ENCODE results near the gene TCF20. TPM values are rescaled to one million over a fixed set of nuclear protein-coding genes. Genes with fewer than 3 reads are reported as not detected.
A peak's percentile ranks its signal among the peaks of the same experiment; 100 is the strongest.

TCF20 gene
- total RNA-seq, 4 donors from 2014 or later, result 20.8 to 34.8 (median 23.3) TPM

DNA sequence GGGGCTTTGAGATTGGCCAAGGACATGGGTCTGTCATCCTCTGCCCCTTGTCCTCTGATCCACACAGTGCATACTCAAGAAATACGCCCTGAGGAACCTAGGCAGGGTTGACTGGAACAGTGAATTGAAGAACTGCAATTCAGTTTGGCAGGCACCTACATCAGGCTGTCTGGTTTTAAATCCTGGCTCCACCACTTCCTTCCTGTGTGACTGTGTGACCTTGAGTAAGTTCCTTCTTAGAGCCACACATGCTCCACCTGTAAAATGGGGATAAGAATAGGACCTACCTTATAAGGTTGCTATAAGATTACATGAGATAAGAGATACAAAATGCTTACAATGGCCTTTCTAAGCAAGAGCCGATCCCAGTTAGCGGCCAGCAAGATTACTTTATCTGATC lies 15.8 kb upstream of the TCF20 start:
- DNase-seq (ENCODE audit: low spot score), result no peak
- ATAC-seq (ENCODE audit: low FRiP score), result no peak
- TF ChIP-seq, protein P1, sequence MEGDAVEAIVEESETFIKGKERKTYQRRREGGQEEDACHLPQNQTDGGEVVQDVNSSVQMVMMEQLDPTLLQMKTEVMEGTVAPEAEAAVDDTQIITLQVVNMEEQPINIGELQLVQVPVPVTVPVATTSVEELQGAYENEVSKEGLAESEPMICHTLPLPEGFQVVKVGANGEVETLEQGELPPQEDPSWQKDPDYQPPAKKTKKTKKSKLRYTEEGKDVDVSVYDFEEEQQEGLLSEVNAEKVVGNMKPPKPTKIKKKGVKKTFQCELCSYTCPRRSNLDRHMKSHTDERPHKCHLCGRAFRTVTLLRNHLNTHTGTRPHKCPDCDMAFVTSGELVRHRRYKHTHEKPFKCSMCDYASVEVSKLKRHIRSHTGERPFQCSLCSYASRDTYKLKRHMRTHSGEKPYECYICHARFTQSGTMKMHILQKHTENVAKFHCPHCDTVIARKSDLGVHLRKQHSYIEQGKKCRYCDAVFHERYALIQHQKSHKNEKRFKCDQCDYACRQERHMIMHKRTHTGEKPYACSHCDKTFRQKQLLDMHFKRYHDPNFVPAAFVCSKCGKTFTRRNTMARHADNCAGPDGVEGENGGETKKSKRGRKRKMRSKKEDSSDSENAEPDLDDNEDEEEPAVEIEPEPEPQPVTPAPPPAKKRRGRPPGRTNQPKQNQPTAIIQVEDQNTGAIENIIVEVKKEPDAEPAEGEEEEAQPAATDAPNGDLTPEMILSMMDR (IDR thresholded peaks at IDR 0.05), result no peak

DNA sequence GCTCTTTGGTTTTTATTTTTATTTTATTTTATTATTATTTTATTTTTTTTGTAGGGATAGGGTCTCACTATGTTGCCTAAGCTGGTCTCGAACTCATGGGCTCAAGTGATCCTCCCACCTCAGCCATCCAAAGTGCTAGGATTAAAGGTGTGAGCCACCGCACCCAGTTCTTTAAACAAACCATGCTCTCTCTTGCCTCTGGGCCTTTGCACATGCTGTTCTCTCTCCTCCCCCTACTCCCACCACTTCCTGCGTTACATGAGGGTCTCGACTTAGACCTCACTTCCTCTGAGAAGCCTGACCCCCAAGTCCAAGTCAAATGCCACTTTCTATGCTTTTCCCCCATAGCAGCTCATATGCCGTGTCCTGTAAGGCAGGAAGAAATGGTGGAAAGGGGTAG lies 15.2 kb upstream of the TCF20 start:
- ATAC-seq (ENCODE audit: low FRiP score) (no peak), DNase-seq (ENCODE audit: low spot score) (no peak)
- TF ChIP-seq, protein P1 (IDR thresholded peaks at IDR 0.05), result no peak

DNA sequence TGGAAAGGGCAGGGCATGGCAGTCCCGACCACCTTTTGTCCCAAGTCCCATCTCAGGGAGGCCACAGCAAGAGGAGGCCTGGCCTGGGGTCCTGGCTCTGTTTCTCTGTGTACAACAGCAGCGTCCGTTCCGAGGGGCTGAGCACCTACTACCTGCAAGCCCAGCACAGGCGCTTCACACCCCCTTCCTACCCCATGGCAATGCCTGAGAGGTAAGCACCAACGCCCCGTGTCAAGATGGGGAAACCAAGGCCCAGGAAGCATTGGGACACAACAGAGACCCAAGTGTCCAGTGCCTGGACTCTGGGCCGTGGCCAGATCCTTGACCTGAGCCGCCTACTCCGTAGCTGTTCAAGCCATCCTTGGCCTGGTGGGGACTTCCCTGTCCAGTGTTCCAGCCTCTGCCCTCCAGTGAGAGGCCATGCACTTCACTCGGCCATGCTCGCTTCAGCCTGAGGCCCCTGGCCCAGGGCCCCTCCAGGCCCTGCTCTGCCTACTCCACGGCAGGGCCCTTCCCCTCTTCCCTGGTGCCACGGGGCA lies 14.3 kb upstream of the TCF20 start:
- TF ChIP-seq, protein P1 (IDR thresholded peaks at IDR 0.05), result no peak
- DNase-seq (ENCODE audit: low spot score) (no peak), ATAC-seq (ENCODE audit: low FRiP score) (no peak)

DNA sequence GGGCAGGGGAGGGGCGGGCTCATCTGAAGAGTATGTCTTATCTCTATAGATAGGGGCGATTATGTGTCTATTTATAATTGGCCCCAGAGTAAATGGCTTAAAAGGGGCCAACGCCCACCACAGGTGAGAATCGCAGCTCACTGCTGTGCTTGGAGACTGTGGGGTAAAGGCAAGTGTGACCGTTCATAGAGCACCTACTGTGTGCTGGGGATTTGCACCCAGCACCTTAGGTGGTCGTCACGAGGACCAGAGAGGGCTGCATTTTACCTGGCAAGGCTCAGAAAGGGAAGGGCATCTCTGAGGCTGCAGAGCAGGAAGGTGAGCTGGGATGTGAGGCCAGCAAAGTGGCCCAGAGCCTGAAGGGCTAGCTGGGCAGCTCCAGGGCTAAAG lies 13.7 kb upstream of the TCF20 start:
- ATAC-seq (ENCODE audit: low FRiP score) (no peak), DNase-seq (ENCODE audit: low spot score) (no peak)
- TF ChIP-seq, protein P1 (IDR thresholded peaks at IDR 0.05), result no peak

DNA sequence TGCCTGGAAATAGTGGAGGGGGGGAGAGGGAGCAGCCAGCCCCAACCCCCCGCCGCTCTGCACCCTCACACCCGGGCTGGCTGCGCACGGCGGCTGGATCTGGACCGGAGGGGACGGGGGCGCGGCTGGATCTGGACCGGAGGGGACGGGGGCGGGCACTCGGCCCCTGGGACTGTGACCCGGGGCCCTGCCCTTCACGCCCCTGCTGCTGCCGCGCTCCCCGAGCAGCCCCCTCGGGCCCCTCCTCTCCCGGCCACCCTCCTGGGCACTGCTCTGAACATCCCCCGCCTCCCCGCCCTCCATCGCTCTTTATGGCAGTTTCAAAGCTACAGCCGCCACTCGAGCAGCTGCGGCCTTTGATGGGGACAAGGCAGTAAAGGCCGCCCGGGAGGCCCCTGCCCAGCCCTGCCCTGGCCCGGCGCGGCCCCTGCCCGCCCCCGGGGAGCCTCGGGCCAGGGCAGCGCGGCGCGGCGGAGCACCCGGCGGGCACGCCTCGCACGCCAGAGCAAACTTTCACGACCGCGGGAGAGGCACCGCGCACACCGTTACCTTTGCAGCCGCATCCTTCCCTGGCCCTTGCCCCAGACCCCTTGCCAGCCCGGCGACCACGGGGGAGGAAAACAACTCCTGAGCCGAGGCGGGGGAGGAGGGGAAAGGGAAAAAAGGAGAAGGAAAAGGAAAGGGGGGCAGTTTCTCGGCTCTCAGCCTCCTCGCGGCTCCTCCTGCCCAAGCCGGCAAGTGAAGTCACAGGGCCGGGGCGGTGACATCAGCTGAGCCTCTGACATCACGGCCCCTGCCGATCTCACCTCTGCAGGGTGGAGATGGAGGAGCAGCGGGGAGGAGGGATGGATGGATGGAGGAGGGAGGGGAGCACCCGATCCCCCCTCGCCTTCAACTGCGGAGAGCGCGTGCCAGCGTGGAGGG lies 13.1 kb upstream of the TCF20 start:
- TF ChIP-seq, protein P1 (IDR thresholded peaks at IDR 0.05), result no peak
- ATAC-seq (ENCODE audit: low FRiP score) (peak; percentile 16), DNase-seq (ENCODE audit: low spot score) (no peak)

DNA sequence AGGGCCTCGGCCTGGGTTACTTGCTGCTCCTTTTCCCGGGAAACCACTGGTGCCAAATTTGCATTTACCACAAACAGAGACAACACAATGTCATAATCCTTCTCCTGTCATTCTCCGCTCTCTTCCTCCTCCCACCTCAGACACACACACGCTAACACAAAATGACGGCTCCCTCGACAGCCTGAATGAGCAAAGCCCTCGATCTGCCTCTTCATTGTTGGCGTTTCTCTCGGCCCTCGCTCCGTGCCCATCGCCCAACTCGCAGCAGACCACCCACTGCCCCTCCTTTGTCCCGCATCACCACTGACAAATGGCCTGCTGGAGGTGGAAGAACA lies 12.5 kb upstream of the TCF20 start:
- TF ChIP-seq, protein P1 (IDR thresholded peaks at IDR 0.05), result no peak
- DNase-seq (ENCODE audit: low spot score) (no peak), ATAC-seq (ENCODE audit: low FRiP score) (no peak)

Measured in omental fat pad (tissue), 4 donors.